SH-SY5Y (cell line): ENCODE data around the gene LSMEM2.

Source experiments
- GATA2 ChIP-seq: IDR thresholded peaks from 2 replicates; pipeline ENCODE4 v1.6.1; 2011; ENCODE audit warnings: mild to moderate bottlenecking, low read depth, low read length
- GATA3 ChIP-seq: IDR thresholded peaks from 2 replicates; pipeline ENCODE4 v1.6.1; 2011; ENCODE audit warnings: low read depth, mild to moderate bottlenecking, low read length, moderate library complexity

Gene LSMEM2

GRCh38 chr3:50258029-50258680 lies 20.7 kb upstream of the LSMEM2 start:
- TF ChIP-seq GATA3: no peak
- no peak for TF ChIP-seq GATA2

GRCh38 chr3:50258979-50259378 lies 19.9 kb upstream of the LSMEM2 start:
- TF ChIP-seq GATA2 (no peak), GATA3 (no peak)

GRCh38 chr3:50259432-50260026 lies 19.4 kb upstream of the LSMEM2 start:
- TF ChIP-seq GATA2 (no peak), GATA3 (no peak)

- TF ChIP-seq GATA2 (no peak), GATA3 (no peak)
Measured at GRCh38 chr3:50260027-50260941, 18.6 kb upstream of the LSMEM2 start.

- TF ChIP-seq GATA3: no peak
Measured at GRCh38 chr3:50260942-50261441, 17.9 kb upstream of the LSMEM2 start.

- TF ChIP-seq GATA2 (no peak), GATA3 (no peak)
Measured at GRCh38 chr3:50261505-50261904, 17.4 kb upstream of the LSMEM2 start.

GRCh38 chr3:50262778-50263177 lies 16.1 kb upstream of the LSMEM2 start:
- TF ChIP-seq GATA2 (no peak), GATA3 (no peak)

- no peak for TF ChIP-seq GATA3
- TF ChIP-seq GATA2: no peak
Measured at GRCh38 chr3:50263478-50264382, 15.2 kb upstream of the LSMEM2 start.

- TF ChIP-seq GATA3: no peak
- TF ChIP-seq GATA2: no peak
Measured at GRCh38 chr3:50264383-50264963, 14.4 kb upstream of the LSMEM2 start.

- TF ChIP-seq GATA2 (no peak), GATA3 (no peak)
Measured at GRCh38 chr3:50264964-50265485, 13.9 kb upstream of the LSMEM2 start.

GRCh38 chr3:50265571-50265970 lies 13.3 kb upstream of the LSMEM2 start:
- TF ChIP-seq GATA2: no peak
- TF ChIP-seq GATA3: no peak

- TF ChIP-seq GATA3: no peak
- TF ChIP-seq GATA2: no peak
Measured at GRCh38 chr3:50266017-50266416, 12.9 kb upstream of the LSMEM2 start.

GRCh38 chr3:50266836-50267235 lies 12.1 kb upstream of the LSMEM2 start:
- TF ChIP-seq GATA2: no peak
